DOHH2 (cell line): ENCODE data around the gene NUBP2.

Source experiments
- H3F3A ChIP-seq: fragments of 200-600 bp; sonication (generic), shearing (Covaris generic); 2 replicates; pipeline ENCODE4 v1.6.0; 2016; ENCODE audit warnings: antibody characterized with exemption, mild to moderate bottlenecking; ENCODE audit not compliant: control insufficient read depth, insufficient read depth
- H3K27ac ChIP-seq: fragments of 200-600 bp; sonication (generic); 2 replicates; pipeline ENCODE4 v1.5.1; 2014; ENCODE audit warnings: low read depth, mild to moderate bottlenecking, low read length, moderate library complexity
- H3K27me3 ChIP-seq: fragments of 200-600 bp; sonication (generic); 2 replicates; pipeline ENCODE4 v1.6.1; 2014; ENCODE audit warnings: mild to moderate bottlenecking, low read length, mixed read lengths; ENCODE audit not compliant: control insufficient read depth
- H3K36me3 ChIP-seq: fragments of 200-600 bp; sonication (generic); 2 replicates; pipeline ENCODE4 v1.6.1; 2014; ENCODE audit warnings: mild to moderate bottlenecking, low read length, moderate library complexity, mixed read lengths; ENCODE audit not compliant: control insufficient read depth
- H3K4me1 ChIP-seq: fragments of 200-600 bp; sonication (generic); 2 replicates; pipeline ENCODE4 v1.6.1; 2014; ENCODE audit warnings: mild to moderate bottlenecking, low read length, mixed read lengths; ENCODE audit not compliant: control insufficient read depth
- H3K4me2 ChIP-seq: fragments of 200-600 bp; sonication (generic); 2 replicates; pipeline ENCODE4 v1.6.0; 2014; ENCODE audit warnings: mild to moderate bottlenecking, low read length, moderate library complexity
- H3K4me3 ChIP-seq: fragments of 200-600 bp; sonication (generic); 2 replicates; pipeline ENCODE4 v1.5.1; 2014; ENCODE audit warnings: mild to moderate bottlenecking, low read length, mixed read lengths
- H3K79me2 ChIP-seq: fragments of 200-600 bp; sonication (generic); 2 replicates; pipeline ENCODE4 v1.6.1; 2014; ENCODE audit warnings: mild to moderate bottlenecking, low read length, mixed read lengths; ENCODE audit not compliant: control insufficient read depth
- H3K9me2 ChIP-seq: fragments of 200-600 bp; sonication (generic); replicated peaks from 2 replicates; pipeline ENCODE4 v1.6.1; 2014; ENCODE audit warnings: mild to moderate bottlenecking, low read length, mixed read lengths; ENCODE audit not compliant: control insufficient read depth
- H3K9me3 ChIP-seq: fragments of 200-600 bp; sonication (generic); 2 replicates; pipeline ENCODE4 v1.6.1; 2014; ENCODE audit warnings: antibody characterized with exemption, low read length, mixed read lengths; ENCODE audit not compliant: control insufficient read depth, insufficient read depth
- H4K20me1 ChIP-seq: fragments of 200-600 bp; sonication (generic); 2 replicates; pipeline ENCODE4 v1.6.0; 2014; ENCODE audit warnings: low read depth, mild to moderate bottlenecking, antibody characterized with exemption, low read length, moderate library complexity; ENCODE audit not compliant: control insufficient read depth, insufficient read depth
- CTCF ChIP-seq: fragments of 200-600 bp; sonication (generic); IDR thresholded peaks from one replicate; pipeline ENCODE4 v1.5.1; 2014; ENCODE audit warnings: antibody characterized with exemption, mild to moderate bottlenecking, low read depth, low read length; ENCODE audit not compliant: poor library complexity, severe bottlenecking
- EZH2phosphoT487 ChIP-seq: fragments of 200-600 bp; sonication (generic); IDR thresholded peaks from 2 replicates; pipeline ENCODE4 v1.6.1; 2017; ENCODE audit warnings: borderline replicate concordance, mild to moderate bottlenecking, antibody characterized with exemption, low read length, moderate library complexity, mixed read lengths

The NUBP2 gene

DNA sequence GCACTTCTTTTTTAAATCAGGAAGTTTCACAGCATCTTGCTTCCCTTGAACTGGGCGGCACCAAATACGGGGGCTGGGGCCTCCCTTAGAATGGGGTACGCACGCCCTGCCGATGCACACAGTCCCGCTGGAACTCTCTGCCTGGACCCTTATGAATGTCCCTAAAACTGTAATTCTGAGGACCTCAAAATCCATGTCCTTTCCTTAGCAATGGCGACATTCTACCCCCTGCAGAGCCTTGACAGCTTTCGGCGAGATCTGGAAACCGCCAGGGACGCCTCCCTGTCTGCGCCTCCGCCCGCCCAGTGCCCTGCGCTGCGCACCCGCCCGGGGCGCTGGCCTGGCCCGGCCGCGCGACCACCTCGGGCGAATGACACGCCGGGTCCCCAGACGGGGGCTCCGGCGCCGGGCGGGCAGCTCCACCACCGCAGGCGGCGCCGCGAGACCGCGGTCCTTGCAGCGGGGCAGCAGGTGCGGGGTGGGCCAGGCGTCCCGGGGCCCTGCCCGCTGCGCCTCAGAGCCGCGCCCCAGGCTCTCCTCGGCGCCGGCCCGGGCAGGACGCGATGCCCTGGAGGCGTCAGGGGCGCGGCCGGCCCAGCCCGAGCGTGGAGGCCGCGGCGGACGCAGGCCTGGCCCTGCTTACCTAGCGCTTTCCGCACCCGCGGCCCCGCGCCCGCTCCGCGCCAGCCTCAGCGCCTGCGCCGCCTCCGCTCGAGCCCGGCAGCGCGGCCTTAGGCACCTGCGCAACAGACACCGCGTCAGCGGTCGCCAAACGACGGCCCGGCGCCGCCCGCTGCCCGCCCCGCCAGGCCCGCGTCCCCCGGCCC, 43.3 kb downstream of the NUBP2 start:
- Histone ChIP-seq H3K4me3 (peak overlapping the region; percentile 91), H3K27ac (no peak overlapping the region), H3K4me2 (peak overlapping the region; percentile 94), H3F3A (peaks cover 10% of the 10 kb centered on the region; the same call in 1 of the 2 replicates), H3K79me2 (peaks cover 27% of the 10 kb centered on the region), H3K27me3 (no peaks in the 10 kb centered on the region), H4K20me1 (0 out of 2 replicates have a peak, but pooled peaks cover 3% of the 10 kb centered on the region), H3K9me2 (no peaks in the 10 kb centered on the region), H3K36me3 (no peaks in the 10 kb centered on the region), H3K9me3 (no peaks in the 10 kb centered on the region), H3K4me1 (peaks cover 24% of the 10 kb centered on the region)
- TF ChIP-seq EZH2phosphoT487 = no peak
- no peak for TF ChIP-seq CTCF

DNA sequence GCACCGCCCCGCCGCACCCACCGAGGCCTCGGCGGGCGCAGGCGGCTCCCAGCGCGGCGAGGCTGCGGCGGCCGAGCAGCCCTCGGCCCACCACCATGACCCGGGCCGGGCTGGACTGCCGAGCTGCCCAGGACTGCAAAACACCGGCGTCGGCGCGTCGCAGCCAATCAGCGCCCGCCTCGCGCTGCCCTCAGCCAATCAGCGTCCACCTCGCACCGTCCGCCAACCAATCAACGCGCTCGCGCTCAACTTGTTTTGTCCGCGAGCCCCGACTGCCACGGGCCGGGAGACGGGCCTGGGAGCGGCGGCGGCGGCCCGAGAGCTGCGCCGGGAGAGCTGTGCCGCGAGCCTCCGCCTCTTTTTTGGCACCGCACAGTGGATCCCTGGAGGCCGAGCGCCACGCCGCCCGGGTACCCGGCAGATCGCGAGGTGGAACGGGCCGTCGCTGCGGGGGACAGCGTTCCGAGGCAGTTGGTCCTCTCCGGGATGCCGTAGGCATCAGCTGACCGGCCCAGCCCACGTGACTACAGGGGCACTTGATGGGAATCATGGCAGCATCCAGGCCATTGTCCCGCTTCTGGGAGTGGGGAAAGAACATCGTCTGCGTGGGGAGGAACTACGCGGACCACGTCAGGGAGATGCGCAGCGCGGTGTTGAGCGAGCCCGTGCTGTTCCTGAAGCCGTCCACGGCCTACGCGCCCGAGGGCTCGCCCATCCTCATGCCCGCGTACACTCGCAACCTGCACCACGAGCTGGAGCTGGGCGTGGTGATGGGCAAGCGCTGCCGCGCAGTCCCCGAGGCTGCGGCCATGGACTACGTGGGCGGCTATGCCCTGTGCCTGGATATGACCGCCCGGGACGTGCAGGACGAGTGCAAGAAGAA, 44.2 kb downstream of the NUBP2 start, which contains the start of the genes FAHD1 and HAGH:
Gene FAHD1 (plus strand): TSS at position 516 of the 883 bp plus-strand sequence. CDS start 33 bp downstream, at position 549.
Gene HAGH (minus strand): TSS at position 135 of the 883 bp plus-strand sequence. CDS start 38 bp downstream, at position 97.
- peak within 1 kb of the TSS; percentile 91 for H3K4me3 ChIP-seq
- TF ChIP-seq CTCF (no peak), EZH2phosphoT487 (no peak)
- no peaks in the 10 kb centered on the region for H3K27me3 ChIP-seq
- peak within 1 kb of the TSS; percentile 94 for H3K4me2 ChIP-seq
- 0 out of 2 replicates have a peak, but pooled peaks cover 3% of the 10 kb centered on the region for H4K20me1 ChIP-seq
- H3K27ac ChIP-seq = no peak within 1 kb of the TSS
- H3K9me2 ChIP-seq = no peaks in the 10 kb centered on the region
- H3K79me2 ChIP-seq = peaks cover 27% of the 10 kb centered on the region
- H3K36me3 ChIP-seq = no peaks in the 10 kb centered on the region
- no peaks in the 10 kb centered on the region for H3K9me3 ChIP-seq
- H3F3A ChIP-seq = peaks cover 10% of the 10 kb centered on the region; the same call in 1 of the 2 replicates
- peaks cover 24% of the 10 kb centered on the region for H3K4me1 ChIP-seq

- peak overlapping the region; percentile 74 for H3K4me2 ChIP-seq
- H3K4me3 ChIP-seq = peak overlapping the region; percentile 18; the same call in 1 of the 2 replicates
- TF ChIP-seq CTCF = no peak
- TF ChIP-seq EZH2phosphoT487 = no peak
Measured at GRCh38 chr16:1828645-1829410, 46.1 kb downstream of the NUBP2 start.

More at GRCh38 chr16:1828645-1829410, 46.1 kb downstream of the NUBP2 start:
- Histone ChIP-seq H3K79me2 (peaks cover 27% of the 10 kb centered on the region), H3F3A (peaks cover 10% of the 10 kb centered on the region; the same call in 1 of the 2 replicates), H3K4me1 (peaks cover 24% of the 10 kb centered on the region), H4K20me1 (0 out of 2 replicates have a peak, but pooled peaks cover 3% of the 10 kb centered on the region), H3K27me3 (no peaks in the 10 kb centered on the region), H3K9me3 (no peaks in the 10 kb centered on the region), H3K36me3 (no peaks in the 10 kb centered on the region), H3K9me2 (no peaks in the 10 kb centered on the region), H3K27ac (no peak overlapping the region)
